ENCODE data around the gene TTC17.

- no peak for TF ChIP-seq CTCF (IDR thresholded peaks at IDR 0.05)
- no peak for TF ChIP-seq POLR2A (IDR thresholded peaks at IDR 0.05)
- TF ChIP-seq EP300 (IDR thresholded peaks at IDR 0.05), result no peak
These were observed 8.0 kb downstream of the TTC17 start for GRCh38 chr11:43366677-43367076.

Measured in ovary (tissue), 3 donors.